Myocyte (in vitro differentiated cells): ENCODE data around the gene EPO. TPM values are rescaled to one million over a fixed set of nuclear protein-coding genes. Genes with fewer than 3 reads are reported as not detected.

Experiments used
- DNase-seq: peaks from one replicate; pipeline ENCODE4 v3.0.0-alpha.2; 2012; ENCODE audit warnings: low read depth
- total RNA-seq: library from RNA; depleted of rRNA; stranded (reverse); fragments of >200 nt; gene quantifications from 2 replicates; pipeline ENCODE4 v1.2.3, GENCODE V29; 2014

Gene EPO
- total RNA-seq, 1 donor from 2014 or later, result 0.16 TPM

- no peak for DNase-seq
Measured at GRCh38 chr7:100682991-100683658, 37.1 kb upstream of the EPO start.

- no peak for DNase-seq
Measured at GRCh38 chr7:100683659-100684533, 36.4 kb upstream of the EPO start.

- DNase-seq, result no peak
Measured at GRCh38 chr7:100684534-100685042, 35.7 kb upstream of the EPO start.

- DNase-seq, result no peak
Measured at GRCh38 chr7:100685049-100685605, 35.1 kb upstream of the EPO start.

- DNase-seq, result no peak
Measured at GRCh38 chr7:100685631-100686145, 34.6 kb upstream of the EPO start.

- no peak for DNase-seq
Measured at GRCh38 chr7:100686201-100686821, 34.0 kb upstream of the EPO start.

- no peak for DNase-seq
Measured at GRCh38 chr7:100686822-100687211, 33.5 kb upstream of the EPO start.

- DNase-seq, result no peak
Measured at GRCh38 chr7:100687261-100687660, 33.0 kb upstream of the EPO start.

GRCh38 chr7:100687751-100688300 lies 32.4 kb upstream of the EPO start:
- DNase-seq, result no peak

- DNase-seq, result no peak
Measured at GRCh38 chr7:100688326-100688860, 31.9 kb upstream of the EPO start.

GRCh38 chr7:100689230-100690135 lies 30.8 kb upstream of the EPO start:
- DNase-seq, result no peak

- peak; percentile 87 for DNase-seq
Measured at GRCh38 chr7:100691676-100692577, 28.3 kb upstream of the EPO start.

GRCh38 chr7:100692578-100692961 lies 27.7 kb upstream of the EPO start:
- no peak for DNase-seq

- peak; percentile 26 for DNase-seq
Measured at GRCh38 chr7:100693312-100694097, 26.8 kb upstream of the EPO start.

- peak; percentile 76 for DNase-seq
Measured at GRCh38 chr7:100694098-100694745, 26.0 kb upstream of the EPO start, which contains the start of gene GIGYF1. Gene GIGYF1, minus strand, starts transcription at chr7:100694250. Its CDS starts 6,012 bp downstream, at chr7:100688238.

- no peak for DNase-seq
Measured at GRCh38 chr7:100696123-100696521, 24.1 kb upstream of the EPO start.

- DNase-seq, result no peak
Measured at GRCh38 chr7:100699018-100699417, 21.2 kb upstream of the EPO start.
